Mammary epithelial cell (primary cell): ENCODE results near the gene CDK17.

ENCODE experiments used
- CTCF ChIP-seq, 2 donors: IDR thresholded peaks in 1 of 2; conservative IDR thresholded peaks in 1 of 2; 2 replicates each; pipeline ENCODE4 v1.5.1; 2011 to 2012; ENCODE audit warnings: inconsistent platforms in 2 of 2, low read length in 2 of 2, mild to moderate bottlenecking in 2 of 2, control low read depth in 1 of 2, low read depth in 1 of 2; ENCODE audit not compliant: insufficient read depth in 1 of 2; ENCODE audit errors: extremely low read depth in 1 of 2
- EZH2 ChIP-seq: IDR thresholded peaks from 2 replicates; pipeline ENCODE4 v1.6.1; 2012; ENCODE audit warnings: low read length, inconsistent platforms, borderline replicate concordance

- TF ChIP-seq CTCF (conservative IDR thresholded peaks at IDR 0.05 in 1 of 2, IDR thresholded peaks at IDR 0.05 in 1 of 2; ENCODE audit: extremely low read depth in 1 of 2, insufficient read depth in 1 of 2, low read depth in 1 of 2, low read length in 2 of 2), result no peak
- TF ChIP-seq EZH2, result no peak
These were observed 96.6 kb downstream of the CDK17 start for GRCh38 chr12:96303653-96304052.
